Smooth muscle cell (in vitro differentiated cells): ENCODE measurements around the gene SART3. TPM values are rescaled to one million over a fixed set of nuclear protein-coding genes. Genes with fewer than 3 reads are reported as not detected.

Experiments
- DNase-seq: peaks from one replicate; lab custom pipeline; 2025; ENCODE audit not compliant: unreplicated experiment; lab: John Stamatoyannopoulos, UW
- H2AFZ ChIP-seq: fragments of 200-600 bp; sonication (generic); 2 replicates; pipeline ENCODE4 v1.6.0; 2016; ENCODE audit warnings: antibody characterized with exemption, low read depth, mild to moderate bottlenecking
- H3F3A ChIP-seq: fragments of 200-600 bp; sonication (generic); 2 replicates; pipeline ENCODE4 v1.6.0; 2017; ENCODE audit warnings: antibody characterized with exemption, low read depth
- H3K27ac ChIP-seq: fragments of 200-600 bp; sonication (generic); 2 replicates; pipeline ENCODE4 v1.5.1; 2016; ENCODE audit warnings: low read depth, mild to moderate bottlenecking
- H3K27me3 ChIP-seq: fragments of 200-600 bp; sonication (generic); 2 replicates; pipeline ENCODE4 v1.6.1; 2016; ENCODE audit warnings: low read depth, mild to moderate bottlenecking
- H3K36me3 ChIP-seq: fragments of 200-600 bp; sonication (generic); 2 replicates; pipeline ENCODE4 v1.5.1; 2016; ENCODE audit warnings: low read depth
- H3K4me1 ChIP-seq: fragments of 200-600 bp; sonication (generic); 2 replicates; pipeline ENCODE4 v1.5.1; 2016; ENCODE audit warnings: low read depth
- H3K4me2 ChIP-seq: fragments of 200-600 bp; sonication (generic); 2 replicates; pipeline ENCODE4 v1.6.0; 2016; ENCODE audit warnings: mild to moderate bottlenecking
- H3K4me3 ChIP-seq: fragments of 200-600 bp; sonication (generic); 2 replicates; pipeline ENCODE4 v1.5.1; 2016; ENCODE audit warnings: mild to moderate bottlenecking
- H3K79me2 ChIP-seq: fragments of 200-600 bp; sonication (generic); 2 replicates; pipeline ENCODE4 v1.6.0; 2016; ENCODE audit warnings: low read depth, mild to moderate bottlenecking
- H3K9ac ChIP-seq: fragments of 200-600 bp; sonication (generic); 2 replicates; pipeline ENCODE4 v1.6.0; 2016; ENCODE audit warnings: low read depth
- H3K9me3 ChIP-seq: fragments of 200-600 bp; sonication (generic); replicated peaks from 2 replicates; pipeline ENCODE4 v1.5.1; 2016; ENCODE audit warnings: low read depth
- H4K20me1 ChIP-seq: fragments of 200-600 bp; sonication (generic); 2 replicates; pipeline ENCODE4 v1.6.0; 2016; ENCODE audit warnings: low read depth
- WGBS: methylation state at CpG from one replicate; pipeline ENCODE4 v1.1.7; 2016; ENCODE audit warnings: low lambda C conversion rate; 5-methylcytosine and 5-hydroxymethylcytosine counted together
- polyA plus RNA-seq: library from polyadenylated mRNA; unstranded; fragments of >200 nt; fragmentation: Nextera tagmentation; extraction: Ambion mirVana; gene quantifications from 2 replicates; pipeline ENCODE4 v1.2.1, GENCODE V29; 2016
- total RNA-seq: library from RNA; depleted of rRNA; stranded (reverse); fragments of >200 nt; gene quantifications from 2 replicates; pipeline ENCODE4 v1.2.3, GENCODE V29; 2014
- TF ChIP-seq, protein P1 (sequence below): fragments of 200-600 bp; sonication (generic); IDR thresholded peaks from 2 replicates; pipeline ENCODE4 v1.5.1; 2017; ENCODE audit warnings: borderline replicate concordance, mild to moderate bottlenecking, antibody characterized with exemption; ENCODE audit not compliant: insufficient read depth, poor library complexity, severe bottlenecking

The SART3 gene
- total and polyA plus RNA-seq, 2 experiments from 2014 or later, result 22.7 to 94.5 TPM

DNA sequence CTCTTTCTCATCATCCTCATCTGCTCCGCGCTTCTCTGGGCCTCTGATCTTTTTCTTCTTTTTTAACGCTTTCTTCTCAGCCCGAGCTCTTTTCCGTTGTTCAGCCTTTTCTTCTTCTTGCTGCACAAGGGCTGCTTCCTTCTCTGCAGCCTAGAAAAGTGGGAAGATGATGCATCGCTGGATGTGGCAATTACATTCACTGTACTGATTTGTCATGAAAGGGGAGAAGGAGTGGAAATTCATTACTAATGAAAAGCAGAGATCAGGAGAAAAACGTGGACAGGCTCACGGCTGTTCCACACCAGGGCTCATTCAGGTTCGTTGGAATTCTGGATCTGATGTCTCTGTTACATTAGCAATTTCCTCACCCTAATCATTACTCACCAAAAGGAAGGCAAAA lies 30.8 kb downstream of the SART3 start:
- Histone ChIP-seq H3K36me3 (peaks cover 24% of the 10 kb centered on the region), H3K79me2 (no peaks in the 10 kb centered on the region), H3K27me3 (no peaks in the 10 kb centered on the region), H3K4me3 (no peak overlapping the region), H3K9ac (no peak overlapping the region), H3K27ac (no peak overlapping the region), H3K4me2 (no peak overlapping the region), H2AFZ (no peak overlapping the region), H3K9me3 (no peaks in the 10 kb centered on the region), H3F3A (no peaks in the 10 kb centered on the region), H4K20me1 (peaks cover 15% of the 10 kb centered on the region), H3K4me1 (peaks cover 26% of the 10 kb centered on the region)
- 98% methylated on average over 9 of the region's 9 CpGs for WGBS
- no peak for DNase-seq
- TF ChIP-seq, protein P1, sequence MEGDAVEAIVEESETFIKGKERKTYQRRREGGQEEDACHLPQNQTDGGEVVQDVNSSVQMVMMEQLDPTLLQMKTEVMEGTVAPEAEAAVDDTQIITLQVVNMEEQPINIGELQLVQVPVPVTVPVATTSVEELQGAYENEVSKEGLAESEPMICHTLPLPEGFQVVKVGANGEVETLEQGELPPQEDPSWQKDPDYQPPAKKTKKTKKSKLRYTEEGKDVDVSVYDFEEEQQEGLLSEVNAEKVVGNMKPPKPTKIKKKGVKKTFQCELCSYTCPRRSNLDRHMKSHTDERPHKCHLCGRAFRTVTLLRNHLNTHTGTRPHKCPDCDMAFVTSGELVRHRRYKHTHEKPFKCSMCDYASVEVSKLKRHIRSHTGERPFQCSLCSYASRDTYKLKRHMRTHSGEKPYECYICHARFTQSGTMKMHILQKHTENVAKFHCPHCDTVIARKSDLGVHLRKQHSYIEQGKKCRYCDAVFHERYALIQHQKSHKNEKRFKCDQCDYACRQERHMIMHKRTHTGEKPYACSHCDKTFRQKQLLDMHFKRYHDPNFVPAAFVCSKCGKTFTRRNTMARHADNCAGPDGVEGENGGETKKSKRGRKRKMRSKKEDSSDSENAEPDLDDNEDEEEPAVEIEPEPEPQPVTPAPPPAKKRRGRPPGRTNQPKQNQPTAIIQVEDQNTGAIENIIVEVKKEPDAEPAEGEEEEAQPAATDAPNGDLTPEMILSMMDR, result no peak

DNA sequence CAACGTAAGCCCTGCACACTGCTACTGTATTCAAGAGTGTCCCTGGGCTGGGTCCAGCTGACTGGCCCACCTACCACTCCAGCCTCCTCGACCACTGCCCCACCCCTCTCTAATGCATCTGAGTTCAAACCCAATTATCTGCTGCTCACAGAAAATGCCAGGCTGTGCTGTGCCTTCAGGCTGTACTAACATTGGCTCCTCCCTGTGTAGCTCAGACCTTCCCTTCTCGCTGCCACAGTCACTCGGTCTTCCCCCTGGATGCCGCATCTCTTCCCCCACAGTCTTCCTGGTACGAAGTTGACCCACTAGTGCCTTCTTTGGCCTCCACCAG lies 33.8 kb downstream of the SART3 start:
- no peak overlapping the region for H3K4me2 ChIP-seq
- no peak overlapping the region for H3K4me3 ChIP-seq
- no peak overlapping the region for H2AFZ ChIP-seq
- DNase-seq, result no peak
- no peaks in the 10 kb centered on the region for H3F3A ChIP-seq
- no peaks in the 10 kb centered on the region for H3K79me2 ChIP-seq
- 95% methylated on average over 6 of the region's 6 CpGs for WGBS
- H4K20me1 ChIP-seq, result peaks cover 8% of the 10 kb centered on the region
- peaks cover 32% of the 10 kb centered on the region for H3K36me3 ChIP-seq
- TF ChIP-seq, protein P1, result no peak
- no peaks in the 10 kb centered on the region for H3K9me3 ChIP-seq
- H3K4me1 ChIP-seq, result peaks cover 29% of the 10 kb centered on the region
- H3K27me3 ChIP-seq, result no peaks in the 10 kb centered on the region
- H3K27ac ChIP-seq, result no peak overlapping the region
- H3K9ac ChIP-seq, result no peak overlapping the region

DNA sequence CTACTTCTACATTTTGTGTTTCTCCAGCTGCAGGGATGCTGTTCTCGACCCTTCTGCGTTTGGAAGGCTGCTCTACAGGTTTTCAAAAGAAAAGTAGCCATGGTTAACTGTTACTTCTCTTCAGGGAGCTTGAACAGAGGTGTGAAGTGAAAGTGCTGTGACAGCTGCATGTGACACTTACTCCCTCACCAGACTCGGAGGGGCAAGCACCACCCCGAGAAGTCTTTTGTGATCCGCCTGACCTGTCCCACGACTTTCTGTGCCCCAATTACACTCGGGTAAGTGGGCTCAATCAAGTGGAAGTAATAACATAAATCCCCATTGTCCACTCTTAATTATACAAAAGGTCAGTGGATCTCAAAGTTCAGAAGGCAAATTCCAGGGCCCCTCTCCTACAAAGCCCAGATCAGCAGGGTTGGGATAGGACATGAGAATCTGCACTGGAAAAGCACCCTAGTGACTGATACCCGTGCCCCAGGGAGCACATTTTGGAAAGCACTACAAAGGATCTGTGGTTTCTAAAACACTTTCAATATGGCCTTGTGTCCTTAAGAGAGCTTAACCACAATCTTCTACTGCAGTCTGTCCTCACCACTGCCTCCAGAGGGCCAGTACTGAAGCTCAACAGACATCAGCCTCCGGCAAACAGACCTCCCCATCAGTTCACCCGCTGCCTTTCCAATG lies 34.3 kb downstream of the SART3 start:
- Histone ChIP-seq H3F3A (no peaks in the 10 kb centered on the region), H4K20me1 (peaks cover 8% of the 10 kb centered on the region), H3K9me3 (no peaks in the 10 kb centered on the region), H3K4me2 (no peak overlapping the region), H3K36me3 (peaks cover 33% of the 10 kb centered on the region), H3K79me2 (no peaks in the 10 kb centered on the region), H3K9ac (no peak overlapping the region), H3K4me1 (peaks cover 29% of the 10 kb centered on the region), H3K27ac (no peak overlapping the region), H3K27me3 (no peaks in the 10 kb centered on the region), H2AFZ (no peak overlapping the region), H3K4me3 (no peak overlapping the region)
- TF ChIP-seq, protein P1, result no peak
- WGBS, result 86% methylated on average over 10 of the region's 10 CpGs
- no peak for DNase-seq

DNA sequence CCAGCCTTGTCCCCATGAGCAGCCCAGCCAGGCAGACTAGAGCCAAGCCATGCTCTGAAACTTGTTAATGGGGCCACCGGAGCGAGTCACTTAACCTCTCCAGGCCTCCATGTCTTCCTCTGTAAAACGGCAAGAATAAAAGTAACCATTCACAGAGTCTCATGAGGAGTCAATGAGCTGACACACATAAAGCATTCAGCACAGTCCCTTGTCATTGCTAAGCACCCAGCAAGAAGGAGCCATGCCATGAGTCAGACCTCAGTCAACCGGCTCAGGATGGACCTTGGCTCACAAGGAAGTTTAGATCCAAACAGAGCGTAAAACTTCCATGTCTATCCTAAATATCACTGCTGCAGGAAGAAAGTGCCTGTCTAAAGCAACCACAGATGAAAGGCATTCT lies 35.3 kb downstream of the SART3 start:
- no peak overlapping the region for H3K9ac ChIP-seq
- TF ChIP-seq, protein P1, result no peak
- no peaks in the 10 kb centered on the region for H3K79me2 ChIP-seq
- WGBS, result 83% methylated on average over 5 of the region's 5 CpGs
- H3K4me1 ChIP-seq, result peaks cover 29% of the 10 kb centered on the region
- no peak overlapping the region for H3K4me3 ChIP-seq
- H3K4me2 ChIP-seq, result no peak overlapping the region
- no peaks in the 10 kb centered on the region for H3F3A ChIP-seq
- H2AFZ ChIP-seq, result no peak overlapping the region
- no peak overlapping the region for H3K27ac ChIP-seq
- no peaks in the 10 kb centered on the region for H3K27me3 ChIP-seq
- H3K36me3 ChIP-seq, result peaks cover 29% of the 10 kb centered on the region
- peaks cover 8% of the 10 kb centered on the region for H4K20me1 ChIP-seq
- no peak for DNase-seq
- H3K9me3 ChIP-seq, result no peaks in the 10 kb centered on the region
